Panc1 (cell line): ENCODE results near the gene SLC9A9. TPM values are rescaled to one million over a fixed set of nuclear protein-coding genes. Genes with fewer than 3 reads are reported as not detected.

Experiments used
- ATAC-seq: fragments of 200-7000 bp; cut with Tn5 transposase; 2 replicates; pipeline ENCODE4 v1.9.1; 2020; ENCODE audit warnings: mild to moderate bottlenecking, moderate library complexity
- BruUV-seq: library from RNA; stranded (reverse); fragments of 400-500 nt; replicated peaks from 2 replicates; lab custom pipeline; 2021; lab: Mats Ljungman, UMichigan
- CTCF ChIA-PET: fragments of 300-600 bp; sonication (Branson Sonifier 250); formaldehyde crosslinking; loops from one replicate; lab custom pipeline; 2022; ENCODE audit warnings: antibody characterized with exemption; lab: Charles Lee
- POLR2A ChIA-PET: fragments of 300-600 bp; sonication (Branson Sonifier 250); formaldehyde crosslinking; loops from one replicate; lab custom pipeline; 2022; ENCODE audit warnings: antibody characterized with exemption; lab: Charles Lee
- DNase-seq: peaks from one replicate; pipeline ENCODE4 v3.0.0-alpha.2; 2010; ENCODE audit warnings: low read depth, low spot score
- H3K27ac ChIP-seq: 2 replicates; pipeline ENCODE4 v1.5.1; 2011; ENCODE audit warnings: mild to moderate bottlenecking, low read length, inconsistent platforms
- H3K27me3 ChIP-seq: fragments of 200-500 bp; sonication (Bioruptor generic); 2 replicates; pipeline ENCODE4 v1.6.0; 2014; ENCODE audit warnings: low read length, inconsistent platforms; ENCODE audit not compliant: control insufficient read depth, insufficient read depth
- H3K36me3 ChIP-seq: fragments of 200-500 bp; sonication (Bioruptor generic); 2 replicates; pipeline ENCODE4 v1.5.1; 2014; ENCODE audit warnings: inconsistent platforms, mild to moderate bottlenecking, low read length, moderate library complexity; ENCODE audit not compliant: control insufficient read depth, insufficient read depth
- H3K4me1 ChIP-seq: 2 replicates; pipeline ENCODE4 v1.5.1; 2011; ENCODE audit warnings: inconsistent platforms, mild to moderate bottlenecking, low read length, moderate library complexity; ENCODE audit not compliant: control insufficient read depth, insufficient read depth
- H3K4me3 ChIP-seq, 2 experiments: 2 replicates each; pipeline ENCODE4 v1.5.1; 2011 to 2012; ENCODE audit warnings: low read depth in 2 of 2, low read length in 2 of 2, mild to moderate bottlenecking in 2 of 2, inconsistent platforms in 1 of 2, moderate library complexity in 1 of 2
- H3K9me3 ChIP-seq: fragments of 200-500 bp; sonication (Bioruptor generic); 2 replicates; pipeline ENCODE4 v1.5.1; 2014; ENCODE audit warnings: low read depth, mild to moderate bottlenecking, inconsistent platforms, low read length, moderate library complexity; ENCODE audit not compliant: control insufficient read depth, insufficient read depth
- POLR2AphosphoS5 ChIP-seq: IDR thresholded peaks from 2 replicates; pipeline ENCODE4 v1.6.1; 2012; ENCODE audit warnings: mild to moderate bottlenecking, low read depth, low read length, moderate library complexity
- SIN3A ChIP-seq: IDR thresholded peaks from 2 replicates; pipeline ENCODE4 v1.6.1; 2012; ENCODE audit warnings: low read depth, mild to moderate bottlenecking, low read length, moderate library complexity, borderline replicate concordance; ENCODE audit not compliant: insufficient read depth
- TCF7L2 ChIP-seq: IDR thresholded peaks from 2 replicates; pipeline ENCODE4 v1.6.1; 2011; ENCODE audit warnings: mild to moderate bottlenecking, low read depth, low read length, inconsistent platforms
- in situ Hi-C: cut with HindIII; loops from 2 replicates; pipeline ENCODE4 v1.10.0; 2016; ENCODE audit warnings: low sequenced_read_pairs, low pct_unique_long_range_greater_than_20kb
- intact Hi-C: fragments of 100-400 bp; cut with micrococcal nuclease; formaldehyde crosslinking; loops from one replicate; pipeline ENCODE4 v1.10.0; 2022; ENCODE audit not compliant: unreplicated experiment
- total RNA-seq: library from RNA; stranded (reverse); gene quantifications from one replicate; pipeline ENCODE4 v1.2.1, GENCODE V29; 2021; ENCODE audit not compliant: unreplicated experiment
- TF ChIP-seq, protein P1 (sequence below), 2 experiments: IDR thresholded peaks; 2 replicates each; pipeline ENCODE4 v1.6.1; 2011 to 2012; ENCODE audit warnings: low read depth in 2 of 2, control low read depth in 1 of 2, low read length in 1 of 2, mild to moderate bottlenecking in 1 of 2, moderate library complexity in 1 of 2; ENCODE audit not compliant: insufficient read depth in 1 of 2
- TF ChIP-seq, protein P2 (sequence below): fragments of 450-650 bp; IDR thresholded peaks from 2 replicates; pipeline ENCODE4 v1.5.1; 2017; ENCODE audit warnings: mild to moderate bottlenecking

The SLC9A9 gene
- total RNA-seq, 1 experiment from 2014 or later = not detected

DNA sequence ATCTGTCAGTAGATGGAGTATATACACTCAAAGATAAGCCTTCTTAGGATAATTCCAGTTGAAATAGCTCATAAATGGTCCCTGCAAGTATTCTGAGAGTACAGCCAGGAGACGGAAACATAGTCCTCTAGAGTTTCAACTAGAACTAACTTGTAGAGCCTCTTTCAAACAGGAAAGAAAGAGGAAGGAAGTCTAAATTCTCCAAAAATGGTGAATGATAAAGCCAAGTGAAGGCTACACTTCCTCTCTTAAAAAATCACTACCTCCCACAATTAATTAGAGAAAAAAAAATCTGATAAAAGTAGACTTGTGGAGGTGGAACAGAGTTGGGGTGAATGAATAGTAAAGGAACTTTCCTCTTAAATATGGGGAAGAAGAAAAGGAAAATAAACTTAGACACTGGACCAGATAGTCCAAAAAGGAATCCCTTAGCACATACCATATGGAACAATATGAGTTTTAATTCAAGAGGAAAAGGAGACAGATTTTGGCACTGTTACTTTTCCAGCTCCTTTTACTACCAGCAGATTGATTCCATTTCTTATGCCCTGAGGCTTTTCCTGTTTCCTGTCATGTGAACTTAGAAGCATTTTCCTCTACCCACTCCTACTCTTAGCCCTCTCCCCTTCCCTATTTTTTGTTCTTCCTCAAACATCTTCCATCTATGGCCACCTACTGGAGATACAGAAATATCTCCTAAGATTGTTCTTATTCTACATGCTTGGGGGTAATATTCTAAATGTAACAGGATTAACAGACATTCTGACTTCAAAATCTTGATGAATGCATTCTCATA, 521.1 kb downstream of the SLC9A9 start:
- Histone ChIP-seq H3K9me3 (no peaks in the 10 kb centered on the region), H3K27ac (no peak overlapping the region), H3K4me3 (no peak overlapping the region), H3K4me1 (no peaks in the 10 kb centered on the region), H3K27me3 (peaks cover 4% of the 10 kb centered on the region), H3K36me3 (no peaks in the 10 kb centered on the region)
- TF ChIP-seq, protein P1, sequence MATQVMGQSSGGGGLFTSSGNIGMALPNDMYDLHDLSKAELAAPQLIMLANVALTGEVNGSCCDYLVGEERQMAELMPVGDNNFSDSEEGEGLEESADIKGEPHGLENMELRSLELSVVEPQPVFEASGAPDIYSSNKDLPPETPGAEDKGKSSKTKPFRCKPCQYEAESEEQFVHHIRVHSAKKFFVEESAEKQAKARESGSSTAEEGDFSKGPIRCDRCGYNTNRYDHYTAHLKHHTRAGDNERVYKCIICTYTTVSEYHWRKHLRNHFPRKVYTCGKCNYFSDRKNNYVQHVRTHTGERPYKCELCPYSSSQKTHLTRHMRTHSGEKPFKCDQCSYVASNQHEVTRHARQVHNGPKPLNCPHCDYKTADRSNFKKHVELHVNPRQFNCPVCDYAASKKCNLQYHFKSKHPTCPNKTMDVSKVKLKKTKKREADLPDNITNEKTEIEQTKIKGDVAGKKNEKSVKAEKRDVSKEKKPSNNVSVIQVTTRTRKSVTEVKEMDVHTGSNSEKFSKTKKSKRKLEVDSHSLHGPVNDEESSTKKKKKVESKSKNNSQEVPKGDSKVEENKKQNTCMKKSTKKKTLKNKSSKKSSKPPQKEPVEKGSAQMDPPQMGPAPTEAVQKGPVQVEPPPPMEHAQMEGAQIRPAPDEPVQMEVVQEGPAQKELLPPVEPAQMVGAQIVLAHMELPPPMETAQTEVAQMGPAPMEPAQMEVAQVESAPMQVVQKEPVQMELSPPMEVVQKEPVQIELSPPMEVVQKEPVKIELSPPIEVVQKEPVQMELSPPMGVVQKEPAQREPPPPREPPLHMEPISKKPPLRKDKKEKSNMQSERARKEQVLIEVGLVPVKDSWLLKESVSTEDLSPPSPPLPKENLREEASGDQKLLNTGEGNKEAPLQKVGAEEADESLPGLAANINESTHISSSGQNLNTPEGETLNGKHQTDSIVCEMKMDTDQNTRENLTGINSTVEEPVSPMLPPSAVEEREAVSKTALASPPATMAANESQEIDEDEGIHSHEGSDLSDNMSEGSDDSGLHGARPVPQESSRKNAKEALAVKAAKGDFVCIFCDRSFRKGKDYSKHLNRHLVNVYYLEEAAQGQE (IDR thresholded peaks at IDR 0.05; ENCODE audit: insufficient read depth in 1 of 2, low read depth in 2 of 2, low read length in 1 of 2) = no peak
- TF ChIP-seq TCF7L2 = no peak
- no peak for TF ChIP-seq POLR2AphosphoS5
- TF ChIP-seq, protein P2, sequence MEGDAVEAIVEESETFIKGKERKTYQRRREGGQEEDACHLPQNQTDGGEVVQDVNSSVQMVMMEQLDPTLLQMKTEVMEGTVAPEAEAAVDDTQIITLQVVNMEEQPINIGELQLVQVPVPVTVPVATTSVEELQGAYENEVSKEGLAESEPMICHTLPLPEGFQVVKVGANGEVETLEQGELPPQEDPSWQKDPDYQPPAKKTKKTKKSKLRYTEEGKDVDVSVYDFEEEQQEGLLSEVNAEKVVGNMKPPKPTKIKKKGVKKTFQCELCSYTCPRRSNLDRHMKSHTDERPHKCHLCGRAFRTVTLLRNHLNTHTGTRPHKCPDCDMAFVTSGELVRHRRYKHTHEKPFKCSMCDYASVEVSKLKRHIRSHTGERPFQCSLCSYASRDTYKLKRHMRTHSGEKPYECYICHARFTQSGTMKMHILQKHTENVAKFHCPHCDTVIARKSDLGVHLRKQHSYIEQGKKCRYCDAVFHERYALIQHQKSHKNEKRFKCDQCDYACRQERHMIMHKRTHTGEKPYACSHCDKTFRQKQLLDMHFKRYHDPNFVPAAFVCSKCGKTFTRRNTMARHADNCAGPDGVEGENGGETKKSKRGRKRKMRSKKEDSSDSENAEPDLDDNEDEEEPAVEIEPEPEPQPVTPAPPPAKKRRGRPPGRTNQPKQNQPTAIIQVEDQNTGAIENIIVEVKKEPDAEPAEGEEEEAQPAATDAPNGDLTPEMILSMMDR = no peak; the same call in 1 of the 2 replicates
- TF ChIP-seq SIN3A = no peak
- DNase-seq = no peak
- intact Hi-C loops (no loop called here), in situ Hi-C loops (no loop called here)
- ChIA-PET CTCF (no interaction called here), POLR2A (no interaction called here)
- no peak for ATAC-seq
- no TSS peak for BruUV-seq

DNA sequence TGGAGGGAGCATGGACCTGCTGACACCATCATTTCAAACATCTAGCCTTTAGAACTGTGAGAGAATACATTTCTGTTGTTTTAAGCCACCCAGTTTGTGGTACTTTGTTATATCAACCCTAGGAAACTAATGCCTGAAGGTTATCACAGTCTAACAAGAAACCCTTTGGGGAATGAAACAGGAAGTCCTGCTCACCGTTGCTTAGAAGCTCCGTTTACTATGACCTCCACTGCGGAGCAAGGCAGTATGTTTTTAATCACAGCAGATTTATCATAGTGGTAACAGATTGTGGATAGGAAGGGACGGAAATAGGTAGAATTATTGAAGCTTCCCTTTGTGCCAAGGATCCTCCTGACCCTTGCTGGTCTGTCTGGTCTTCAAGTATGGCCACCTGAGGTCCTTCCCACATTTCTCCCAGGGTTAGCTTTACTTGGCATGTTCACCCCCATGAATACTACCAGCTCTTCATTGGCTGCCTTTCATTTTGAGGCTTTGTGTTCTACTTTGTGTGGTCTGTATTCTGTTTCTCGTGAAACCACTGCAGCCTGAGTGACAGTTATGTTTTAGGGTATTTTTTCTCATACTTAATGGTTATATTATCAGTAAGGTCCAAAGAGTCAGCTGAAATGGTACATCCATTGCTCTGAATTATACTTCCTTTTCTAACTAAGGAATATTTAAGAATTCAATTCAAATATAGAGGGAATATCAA, 527.1 kb downstream of the SLC9A9 start:
- H3K4me1 ChIP-seq = no peaks in the 10 kb centered on the region
- no peaks in the 10 kb centered on the region for H3K9me3 ChIP-seq
- ATAC-seq = no peak
- BruUV-seq = no TSS peak
- H3K36me3 ChIP-seq = no peaks in the 10 kb centered on the region
- ChIA-PET CTCF (no interaction called here), POLR2A (no interaction called here)
- in situ Hi-C loops = no loop called here
- H3K27me3 ChIP-seq = no peaks in the 10 kb centered on the region
- TF ChIP-seq, protein P1 (IDR thresholded peaks at IDR 0.05; ENCODE audit: insufficient read depth in 1 of 2, low read depth in 2 of 2, low read length in 1 of 2) = no peak
- no peak for TF ChIP-seq TCF7L2
- TF ChIP-seq POLR2AphosphoS5 = no peak
- TF ChIP-seq SIN3A = no peak
- TF ChIP-seq, protein P2 = no peak
- H3K4me3 ChIP-seq = no peak overlapping the region
- DNase-seq = no peak
- intact Hi-C loops = no loop called here
- no peak overlapping the region for H3K27ac ChIP-seq
